HEK293T (cell line): Measurements from ENCODE around the gene CISTR.

ENCODE experiments used
- FOXA1 ChIP-seq: fragments of 450-650 bp; IDR thresholded peaks from 2 replicates; pipeline ENCODE4 v1.6.1; 2016; ENCODE audit warnings: mild to moderate bottlenecking
- FOXK2 ChIP-seq: fragments of 450-650 bp; IDR thresholded peaks from 2 replicates; pipeline ENCODE4 v1.6.1; 2016; ENCODE audit warnings: mild to moderate bottlenecking
- HDGF ChIP-seq: fragments of 450-650 bp; IDR thresholded peaks from 2 replicates; pipeline ENCODE4 v1.6.1; 2017; ENCODE audit warnings: antibody characterized with exemption, borderline replicate concordance
- PKNOX1 ChIP-seq: fragments of 450-650 bp; IDR thresholded peaks from 2 replicates; pipeline ENCODE4 v1.6.1; 2016

GRCh38 chr12:53798575-53798974 is 46.8 kb upstream of the CISTR start:
- TF ChIP-seq FOXA1 (no peak), FOXK2 (no peak), HDGF (no peak), PKNOX1 (no peak)
